Measurements from ENCODE around the gene ARID2.

DNA sequence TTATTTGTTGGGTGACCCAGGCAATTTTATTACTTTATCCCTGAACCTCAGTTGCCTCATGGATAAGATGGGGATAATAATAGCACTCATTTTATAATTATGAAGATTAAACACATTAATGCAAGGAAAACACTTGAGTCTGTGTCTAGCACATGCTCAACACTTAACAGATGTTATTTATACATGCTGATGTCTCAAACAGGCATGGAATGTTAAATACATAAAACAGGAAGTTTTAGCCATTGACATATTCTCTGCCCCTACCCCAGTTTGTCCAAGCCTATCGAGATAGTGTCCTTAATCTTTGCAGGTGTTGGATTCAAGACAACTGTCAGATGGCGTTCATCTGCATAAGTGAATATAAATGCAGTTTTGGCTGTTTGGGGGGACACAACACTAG is 151.0 kb downstream of the ARID2 start:
- TF ChIP-seq, protein P1, sequence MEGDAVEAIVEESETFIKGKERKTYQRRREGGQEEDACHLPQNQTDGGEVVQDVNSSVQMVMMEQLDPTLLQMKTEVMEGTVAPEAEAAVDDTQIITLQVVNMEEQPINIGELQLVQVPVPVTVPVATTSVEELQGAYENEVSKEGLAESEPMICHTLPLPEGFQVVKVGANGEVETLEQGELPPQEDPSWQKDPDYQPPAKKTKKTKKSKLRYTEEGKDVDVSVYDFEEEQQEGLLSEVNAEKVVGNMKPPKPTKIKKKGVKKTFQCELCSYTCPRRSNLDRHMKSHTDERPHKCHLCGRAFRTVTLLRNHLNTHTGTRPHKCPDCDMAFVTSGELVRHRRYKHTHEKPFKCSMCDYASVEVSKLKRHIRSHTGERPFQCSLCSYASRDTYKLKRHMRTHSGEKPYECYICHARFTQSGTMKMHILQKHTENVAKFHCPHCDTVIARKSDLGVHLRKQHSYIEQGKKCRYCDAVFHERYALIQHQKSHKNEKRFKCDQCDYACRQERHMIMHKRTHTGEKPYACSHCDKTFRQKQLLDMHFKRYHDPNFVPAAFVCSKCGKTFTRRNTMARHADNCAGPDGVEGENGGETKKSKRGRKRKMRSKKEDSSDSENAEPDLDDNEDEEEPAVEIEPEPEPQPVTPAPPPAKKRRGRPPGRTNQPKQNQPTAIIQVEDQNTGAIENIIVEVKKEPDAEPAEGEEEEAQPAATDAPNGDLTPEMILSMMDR (IDR thresholded peaks at IDR 0.05) = no peak
- TF ChIP-seq ZFX (IDR thresholded peaks at IDR 0.05; ENCODE audit: borderline replicate concordance) = no peak

Data from 22Rv1 (cell line).